ENCODE measurements around the gene DNAJA3. TPM values are rescaled to one million over a fixed set of nuclear protein-coding genes. Genes with fewer than 3 reads are reported as not detected.
A peak's percentile ranks its signal among the peaks of the same experiment; 100 is the strongest.

DNAJA3 gene
- total and polyA plus RNA-seq, 9 of the 15 experiments (the other 6 are each of a cell fraction or from before 2014, with no cell fraction given): 8.1 to 105 (median 79.0) TPM

- TF ChIP-seq, protein P1, sequence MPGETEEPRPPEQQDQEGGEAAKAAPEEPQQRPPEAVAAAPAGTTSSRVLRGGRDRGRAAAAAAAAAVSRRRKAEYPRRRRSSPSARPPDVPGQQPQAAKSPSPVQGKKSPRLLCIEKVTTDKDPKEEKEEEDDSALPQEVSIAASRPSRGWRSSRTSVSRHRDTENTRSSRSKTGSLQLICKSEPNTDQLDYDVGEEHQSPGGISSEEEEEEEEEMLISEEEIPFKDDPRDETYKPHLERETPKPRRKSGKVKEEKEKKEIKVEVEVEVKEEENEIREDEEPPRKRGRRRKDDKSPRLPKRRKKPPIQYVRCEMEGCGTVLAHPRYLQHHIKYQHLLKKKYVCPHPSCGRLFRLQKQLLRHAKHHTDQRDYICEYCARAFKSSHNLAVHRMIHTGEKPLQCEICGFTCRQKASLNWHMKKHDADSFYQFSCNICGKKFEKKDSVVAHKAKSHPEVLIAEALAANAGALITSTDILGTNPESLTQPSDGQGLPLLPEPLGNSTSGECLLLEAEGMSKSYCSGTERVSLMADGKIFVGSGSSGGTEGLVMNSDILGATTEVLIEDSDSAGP (CRISPR knock-in tag; IDR thresholded peaks at IDR 0.05): no peak
- TF ChIP-seq MTA3 (IDR thresholded peaks at IDR 0.05; ENCODE audit: borderline replicate concordance) (peak; percentile 74; the same call in 1 of the 2 replicates), FOXK2 (conservative IDR thresholded peaks at IDR 0.05 in 1 of 2, IDR thresholded peaks at IDR 0.05 in 1 of 2; ENCODE audit: low read depth in 2 of 2) (peak; percentile 61 to 80; a peak in 3 of 4 replicates), ZNF224 (CRISPR knock-in tag; IDR thresholded peaks at IDR 0.05) (no peak), ZNF184 (CRISPR knock-in tag; IDR thresholded peaks at IDR 0.05) (no peak), ATF1 (CRISPR knock-in tag; IDR thresholded peaks at IDR 0.05) (peak; percentile 44; the same call in 1 of the 2 replicates), ATF1 (tag; IDR thresholded peaks at IDR 0.05) (peak; percentile 76), MCM3 (IDR thresholded peaks at IDR 0.05) (no peak), E2F6 (IDR thresholded peaks at IDR 0.05; ENCODE audit: borderline replicate concordance in 1 of 2, extremely low read depth in 1 of 2, insufficient read depth in 1 of 2, insufficient read length in 1 of 2, low read depth in 1 of 2, low read length in 1 of 2, poor library complexity in 1 of 2, severe bottlenecking in 1 of 2) (peak; percentile 84 to 89), ZNF436 (CRISPR knock-in tag; IDR thresholded peaks at IDR 0.05) (no peak), MXD1 (CRISPR knock-in tag; IDR thresholded peaks at IDR 0.05; ENCODE audit: borderline replicate concordance, poor library complexity, severe bottlenecking) (no peak), MEF2A (IDR thresholded peaks at IDR 0.05; ENCODE audit: control insufficient read depth, low read depth, low read length) (no peak), MLX (CRISPR knock-in tag; conservative IDR thresholded peaks at IDR 0.05) (no peak), CHD1 (IDR thresholded peaks at IDR 0.05; ENCODE audit: low read length) (no peak), ZNF133 (CRISPR knock-in tag; IDR thresholded peaks at IDR 0.05) (no peak), SMAD3 (CRISPR knock-in tag; conservative IDR thresholded peaks at IDR 0.05) (0 out of 2 replicates have a peak, but pooled peaks have one; percentile 29), RAD51 (IDR thresholded peaks at IDR 0.05; ENCODE audit: borderline replicate concordance, low read depth) (no peak), PHF20 (IDR thresholded peaks at IDR 0.05; ENCODE audit: partially characterized antibody) (peak; percentile 43)
- TF ChIP-seq, protein P2, sequence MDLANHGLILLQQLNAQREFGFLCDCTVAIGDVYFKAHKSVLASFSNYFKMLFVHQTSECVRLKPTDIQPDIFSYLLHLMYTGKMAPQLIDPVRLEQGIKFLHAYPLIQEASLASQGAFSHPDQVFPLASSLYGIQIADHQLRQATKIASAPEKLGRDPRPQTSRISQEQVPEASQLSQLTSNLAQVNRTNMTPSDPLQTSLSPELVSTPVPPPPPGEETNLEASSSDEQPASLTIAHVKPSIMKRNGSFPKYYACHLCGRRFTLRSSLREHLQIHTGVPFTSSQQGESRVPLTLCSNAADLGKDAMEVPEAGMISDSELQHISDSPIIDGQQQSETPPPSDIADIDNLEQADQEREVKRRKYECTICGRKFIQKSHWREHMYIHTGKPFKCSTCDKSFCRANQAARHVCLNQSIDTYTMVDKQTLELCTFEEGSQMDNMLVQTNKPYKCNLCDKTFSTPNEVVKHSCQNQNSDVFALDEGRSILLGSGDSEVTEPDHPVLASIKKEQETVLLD (IDR thresholded peaks at IDR 0.05): peak; percentile 96
- TF ChIP-seq, protein P3, sequence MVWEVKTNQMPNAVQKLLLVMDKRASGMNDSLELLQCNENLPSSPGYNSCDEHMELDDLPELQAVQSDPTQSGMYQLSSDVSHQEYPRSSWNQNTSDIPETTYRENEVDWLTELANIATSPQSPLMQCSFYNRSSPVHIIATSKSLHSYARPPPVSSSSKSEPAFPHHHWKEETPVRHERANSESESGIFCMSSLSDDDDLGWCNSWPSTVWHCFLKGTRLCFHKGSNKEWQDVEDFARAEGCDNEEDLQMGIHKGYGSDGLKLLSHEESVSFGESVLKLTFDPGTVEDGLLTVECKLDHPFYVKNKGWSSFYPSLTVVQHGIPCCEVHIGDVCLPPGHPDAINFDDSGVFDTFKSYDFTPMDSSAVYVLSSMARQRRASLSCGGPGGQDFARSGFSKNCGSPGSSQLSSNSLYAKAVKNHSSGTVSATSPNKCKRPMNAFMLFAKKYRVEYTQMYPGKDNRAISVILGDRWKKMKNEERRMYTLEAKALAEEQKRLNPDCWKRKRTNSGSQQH (CRISPR knock-in tag; IDR thresholded peaks at IDR 0.05): no peak
Observed at GRCh38 chr16:4475880-4476788, 50.5 kb downstream of the DNAJA3 start, which contains the start of gene HMOX2 (continued).
